B cell (primary cell): ENCODE results near the gene HPD. TPM values are rescaled to one million over a fixed set of nuclear protein-coding genes. Genes with fewer than 3 reads are reported as not detected.
A peak's percentile ranks its signal among the peaks of the same experiment; 100 is the strongest.

Experiments
- ATAC-seq: fragments of 200-7000 bp; cut with Tn5 transposase; one replicate; pipeline ENCODE4 v1.10.0; 2021; ENCODE audit warnings: low read depth, mild to moderate bottlenecking, moderate number of reproducible peaks, moderate library complexity
- CTCF ChIA-PET: fragments of 350-600 bp; sonication (Branson Sonifier 250); formaldehyde crosslinking; loops from one replicate; lab custom pipeline; 2021; ENCODE audit warnings: antibody characterized with exemption, inconsistent platforms; lab: Charles Lee
- POLR2A ChIA-PET: fragments of 350-600 bp; sonication (Branson Sonifier 250); formaldehyde crosslinking; loops from one replicate; lab custom pipeline; 2021; ENCODE audit warnings: antibody characterized with exemption; lab: Charles Lee
- DNase-seq: peaks from one replicate; pipeline ENCODE4 v3.0.0; 2013
- H2AFZ ChIP-seq: 2 replicates; pipeline ENCODE4 v1.6.1; 2012; ENCODE audit warnings: mild to moderate bottlenecking, low read depth, low read length; ENCODE audit not compliant: insufficient read depth, poor library complexity, severe bottlenecking
- H3K27ac ChIP-seq, 2 donors: 1 replicate in 1 of 2; 2 replicates in 1 of 2; pipeline ENCODE4 v1.5.1; 2012 to 2013; ENCODE audit warnings: low read length in 2 of 2, mild to moderate bottlenecking in 2 of 2, moderate library complexity in 1 of 2
- H3K27me3 ChIP-seq, 4 experiments: fragments of 200-600 bp in 1 of 4; sonication (generic) in 1 of 4; replicated peaks in 1 of 4; 1 replicate in 2 of 4; 2 replicates in 2 of 4; pipeline versions ENCODE4 v1.6.1 to v1.7.0; 2013 to 2016; ENCODE audit warnings: low read length in 3 of 4, mild to moderate bottlenecking in 2 of 4, mixed read lengths in 1 of 4, moderate library complexity in 1 of 4; ENCODE audit not compliant: insufficient read depth in 4 of 4, control insufficient read depth in 3 of 4; ENCODE audit errors: control extremely low read depth in 1 of 4
- H3K36me3 ChIP-seq, 2 experiments: replicated peaks in 1 of 2; 1 replicate in 1 of 2; 2 replicates in 1 of 2; pipeline versions ENCODE4 v1.6.1 to v1.7.1; 2013; ENCODE audit warnings: low read length in 1 of 2; ENCODE audit not compliant: insufficient read depth in 2 of 2, control insufficient read depth in 1 of 2; ENCODE audit errors: control extremely low read depth in 1 of 2, extremely low read depth in 1 of 2
- H3K4me1 ChIP-seq, 2 donors: fragments of 200-600 bp in 1 of 2; sonication (generic) in 1 of 2; 1 replicate in 1 of 2; 2 replicates in 1 of 2; pipeline versions ENCODE4 v1.5.1 to v1.6.1; 2013 to 2017; ENCODE audit warnings: low read length in 2 of 2; ENCODE audit not compliant: control insufficient read depth in 2 of 2, insufficient read depth in 2 of 2
- H3K4me2 ChIP-seq: replicated peaks from 2 replicates; pipeline ENCODE3; 2012; ENCODE audit warnings: mild to moderate bottlenecking, low read depth, low read length; ENCODE audit not compliant: poor library complexity, severe bottlenecking
- H3K4me3 ChIP-seq, 5 experiments: fragments of 200-600 bp in 1 of 5; sonication (generic) in 1 of 5; 1 replicate in 3 of 5; 2 replicates in 2 of 5; pipeline versions ENCODE4 v1.5.1 to v1.7.0; 2011 to 2016; ENCODE audit warnings: low read length in 4 of 5, mild to moderate bottlenecking in 4 of 5, low read depth in 2 of 5, control low read depth in 1 of 5, moderate library complexity in 1 of 5; ENCODE audit not compliant: insufficient read depth in 1 of 5; ENCODE audit errors: control extremely low read depth in 1 of 5, extremely low read depth in 1 of 5
- H3K79me2 ChIP-seq: fragments of 200-600 bp; sonication (generic); one replicate; pipeline ENCODE4 v1.6.0; 2016; ENCODE audit warnings: low read length; ENCODE audit not compliant: control insufficient read depth, insufficient read depth
- H3K9ac ChIP-seq: fragments of 200-600 bp; sonication (generic); 2 replicates; pipeline ENCODE4 v1.6.1; 2017; ENCODE audit warnings: mild to moderate bottlenecking, low read length, moderate library complexity
- H3K9me3 ChIP-seq, 3 donors: one replicate each; pipeline versions ENCODE4 v1.6.1 to v1.7.1; 2013; ENCODE audit warnings: low read length in 2 of 3; ENCODE audit not compliant: control insufficient read depth in 2 of 3, insufficient read depth in 1 of 3; ENCODE audit errors: control extremely low read depth in 1 of 3
- H4K20me1 ChIP-seq: 2 replicates; pipeline ENCODE4 v1.6.0; 2012; ENCODE audit warnings: mild to moderate bottlenecking, low read length; ENCODE audit not compliant: insufficient read depth, control insufficient read depth, poor library complexity, severe bottlenecking
- H3K27ac Mint-ChIP-seq: one replicate; pipeline ENCODE4 v1.8.0; 2021; ENCODE audit warnings: mixed read lengths
- H3K27me3 Mint-ChIP-seq: one replicate; pipeline ENCODE4 v1.8.0; 2021; ENCODE audit warnings: mixed read lengths
- H3K4me1 Mint-ChIP-seq: one replicate; pipeline ENCODE4 v1.8.0; 2021; ENCODE audit warnings: mixed read lengths
- H3K4me3 Mint-ChIP-seq: one replicate; pipeline ENCODE4 v1.8.0; 2021; ENCODE audit warnings: mixed read lengths
- H3K9me3 Mint-ChIP-seq: one replicate; pipeline ENCODE4 v1.8.0; 2022; ENCODE audit warnings: mixed read lengths; ENCODE audit not compliant: insufficient read depth
- CTCF ChIP-seq: fragments of 200-600 bp; IDR thresholded peaks from one replicate; pipeline ENCODE4 v1.8.0; 2022; ENCODE audit warnings: antibody characterized with exemption, mild to moderate bottlenecking
- EZH2 ChIP-seq: IDR thresholded peaks from 2 replicates; pipeline ENCODE4 v1.6.1; 2012; ENCODE audit warnings: borderline replicate concordance, low read depth, mild to moderate bottlenecking, moderate library complexity, low read length; ENCODE audit not compliant: insufficient read depth, poor library complexity, severe bottlenecking
- WGBS: methylation state at CpG from one replicate; pipeline ENCODE4 v1.1.5; 2013; ENCODE audit warnings: missing lambda C conversion rate; ENCODE audit not compliant: insufficient coverage; 5-methylcytosine and 5-hydroxymethylcytosine counted together
- intact Hi-C: fragments of 100-400 bp; cut with micrococcal nuclease; formaldehyde crosslinking; loops from one replicate; pipeline ENCODE4 v1.10.0; 2022
- polyA plus RNA-seq: library from polyadenylated mRNA; depleted of rRNA; stranded (reverse); fragments of >200 nt; gene quantifications from 2 replicates; pipeline ENCODE4 v1.2.3, GENCODE V29; 2012
- total RNA-seq, 2 donors: library from RNA; stranded (reverse); fragments of 120-200 nt in 1 of 2; gene quantifications; 1 replicate in 1 of 2; 2 replicates in 1 of 2; pipeline versions ENCODE4 v1.2.3 to v1.2.4, GENCODE V29; 2013 to 2022

The HPD gene
- total and polyA plus RNA-seq, 2 donors (not counting 1 experiment from before 2014, with no cell fraction given): not detected

GRCh38 chr12:121794534-121795033 is 64.1 kb downstream of the HPD start:
- peak overlapping the region; percentile 90 for H3K27ac Mint-ChIP-seq
- peak overlapping the region; percentile 51 for H3K9ac ChIP-seq
- H4K20me1 ChIP-seq: peaks cover 42% of the 10 kb centered on the region
- no peaks in the 10 kb centered on the region for H3K27me3 ChIP-seq
- peak overlapping the region in 4 of 5 experiments; percentile 16 to 92 (median 40) for H3K4me3 ChIP-seq
- peaks cover 3 to 26% of the 10 kb centered on the region in 2 experiments for H3K36me3 ChIP-seq
- H3K79me2 ChIP-seq: peaks cover 64% of the 10 kb centered on the region
- WGBS: under 1% methylated on average over 13 of the region's 13 CpGs
- DNase-seq: no peak
- peak; percentile 6 for ATAC-seq
- TF ChIP-seq CTCF (peak; percentile 18), EZH2 (no peak)
- H3K27me3 Mint-ChIP-seq: no peaks in the 10 kb centered on the region
- peaks cover 64% of the 10 kb centered on the region for H3K4me1 Mint-ChIP-seq
- H2AFZ ChIP-seq: peak overlapping the region; percentile 39
- H3K9me3 ChIP-seq: no peaks in the 10 kb centered on the region
- intact Hi-C loops: loop anchor here (1.0 to 10.0 kb wide), 12 partner anchors 9 to 327 kb away; partner anchors contain the start of genes BCL7A, ORAI1 and TMEM120B
- CTCF ChIA-PET: interaction anchor here (0.7 to 33.5 kb wide), 54 partner anchors 7 to 586 kb away, joined by 3 to 1947 read pairs (median 4); partner anchors contain the start of genes CFAP251, ORAI1, PSMD9 and RHOF
- H3K27ac ChIP-seq: peak overlapping the region; percentile 31 to 67
- POLR2A ChIA-PET: interaction anchor here (0.6 to 8.5 kb wide), 13 partner anchors 10 to 242 kb away, joined by 3 to 267 read pairs (median 4); partner anchors contain the start of genes PSMD9, SETD1B and TMEM120B
- peak overlapping the region; percentile 99 for H3K4me2 ChIP-seq
- peaks cover 48 to 71% of the 10 kb centered on the region in 2 donors for H3K4me1 ChIP-seq
- no peaks in the 10 kb centered on the region for H3K9me3 Mint-ChIP-seq
- H3K4me3 Mint-ChIP-seq: peak overlapping the region; percentile 88
